Measurements from ENCODE around the gene ELMO1.
A peak's percentile ranks its signal among the peaks of the same experiment; 100 is the strongest.

ELMO1 gene

DNA sequence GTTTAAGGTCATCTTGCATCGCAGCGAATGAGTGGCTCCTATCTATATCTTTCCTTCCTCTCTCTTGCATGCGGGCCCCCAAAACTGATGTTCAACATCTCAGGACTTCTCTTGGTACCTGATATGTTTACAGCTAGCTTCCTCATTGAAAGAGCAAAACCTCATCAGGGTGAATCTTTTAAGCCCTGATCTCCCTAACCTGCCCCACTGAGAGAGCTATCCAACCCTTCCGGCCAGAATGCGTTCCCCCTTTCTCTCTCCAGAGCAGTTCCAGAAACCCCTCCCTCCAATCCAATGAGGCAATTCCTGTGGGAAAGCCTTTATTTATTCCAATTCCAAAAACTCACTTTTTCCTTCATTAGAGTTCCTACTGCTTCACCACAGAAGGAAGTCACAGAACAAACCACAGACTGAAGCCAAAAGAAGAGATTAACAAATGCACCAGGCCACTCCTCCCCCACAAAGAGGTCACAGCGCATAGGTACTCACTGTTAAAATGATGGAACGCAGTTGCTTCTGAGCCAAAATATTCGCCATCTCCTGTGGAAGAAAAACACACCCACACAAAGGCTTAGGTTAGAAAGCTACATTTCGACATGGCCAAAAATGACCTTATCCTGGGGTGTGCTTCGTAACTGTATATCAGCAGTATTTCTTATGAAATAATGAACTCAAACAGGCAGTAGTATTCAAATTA is 232.4 kb downstream of the ELMO1 start:
- no CpG with 5 or more reads among the region's 10 CpGs for WGBS (ENCODE audit: extremely low coverage, insufficient coverage, low lambda C conversion rate)

DNA sequence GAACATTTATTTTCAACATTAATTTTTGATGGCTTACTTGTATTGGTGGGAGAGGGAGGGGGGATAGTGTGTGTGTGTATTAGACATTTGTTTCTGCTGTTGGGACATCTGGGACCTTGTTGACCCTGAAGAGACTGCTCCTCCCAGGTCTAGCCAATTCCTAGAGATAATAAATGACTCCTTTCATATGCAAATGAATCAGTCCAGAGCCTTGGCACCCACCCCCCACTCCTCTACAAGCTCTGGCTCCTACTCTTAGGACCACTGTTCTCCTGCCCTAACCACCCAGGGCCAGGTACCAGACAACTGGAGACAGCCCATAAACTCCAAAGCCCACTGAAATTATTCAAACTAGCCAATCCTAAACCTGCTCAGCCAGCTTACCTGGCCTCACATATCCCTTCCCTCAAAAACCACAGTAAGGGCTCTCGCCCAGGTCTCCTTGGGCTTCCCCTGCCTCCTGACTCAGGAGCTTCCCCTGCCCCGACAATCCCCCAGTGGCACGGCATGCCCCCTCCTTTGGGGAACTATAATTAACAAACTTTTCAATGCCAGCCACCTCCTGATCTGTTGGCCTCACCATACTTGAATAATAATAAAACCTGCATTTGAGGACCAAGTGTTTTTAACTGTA is 233.3 kb downstream of the ELMO1 start:
- no peaks in the 10 kb centered on the region for H3K79me2 ChIP-seq (ENCODE audit: control insufficient read depth, insufficient read depth, low read length)
- no peak overlapping the region for H3K9ac ChIP-seq (ENCODE audit: low read length)
- no peak overlapping the region for H2BK120ac ChIP-seq (ENCODE audit: low read depth, low read length)
- no peak overlapping the region for H3K27ac ChIP-seq (ENCODE audit: low read depth, low read length)
- H3K27me3 ChIP-seq (ENCODE audit: insufficient read depth, low read length, poor library complexity), result no peaks in the 10 kb centered on the region
- H3K23ac ChIP-seq (ENCODE audit: low read length), result no peak overlapping the region
- H4K5ac ChIP-seq (ENCODE audit: low read length), result no peak overlapping the region
- no peak overlapping the region for H4K8ac ChIP-seq (ENCODE audit: low read depth, low read length)
- no peak overlapping the region for H3K4ac ChIP-seq (ENCODE audit: low read depth, low read length)
- no CpG with 5 or more reads among the region's 3 CpGs for WGBS (ENCODE audit: extremely low coverage, insufficient coverage, low lambda C conversion rate)
- no peaks in the 10 kb centered on the region for H3K79me1 ChIP-seq (ENCODE audit: low read length)
- H3K36me3 ChIP-seq (ENCODE audit: control insufficient read depth, insufficient read depth, low read length), result no peaks in the 10 kb centered on the region
- peak overlapping the region; percentile 30 for H3K56ac ChIP-seq (ENCODE audit: low read length)
- H3K4me1 ChIP-seq (ENCODE audit: control insufficient read depth, low read depth, low read length), result peaks cover 10% of the 10 kb centered on the region
- no peak overlapping the region for H3K4me3 ChIP-seq (ENCODE audit: low read length)
- H2BK5ac ChIP-seq (ENCODE audit: low read length), result no peak overlapping the region
- no peak overlapping the region for H2BK15ac ChIP-seq (replicated peaks; ENCODE audit: low read depth)
- peak; percentile 29 for DNase-seq
- no peak overlapping the region for H3K18ac ChIP-seq (ENCODE audit: low read length)
- no peak overlapping the region for H3K4me2 ChIP-seq (ENCODE audit: low read length)
- H2AK5ac ChIP-seq (ENCODE audit: low read length), result no peak overlapping the region

More for the DNA sequence above, 232.4 kb downstream of the ELMO1 start:
- H2AK5ac ChIP-seq (ENCODE audit: low read length), result no peak overlapping the region
- no peak overlapping the region for H2BK120ac ChIP-seq (ENCODE audit: low read depth, low read length)
- H3K18ac ChIP-seq (ENCODE audit: low read length), result no peak overlapping the region
- H3K4ac ChIP-seq (ENCODE audit: low read depth, low read length), result no peak overlapping the region
- H4K5ac ChIP-seq (ENCODE audit: low read length), result no peak overlapping the region
- H3K4me1 ChIP-seq (ENCODE audit: control insufficient read depth, low read depth, low read length), result peaks cover 10% of the 10 kb centered on the region
- no peak for DNase-seq
- H4K8ac ChIP-seq (ENCODE audit: low read depth, low read length), result no peak overlapping the region
- no peak overlapping the region for H3K23ac ChIP-seq (ENCODE audit: low read length)
- no peaks in the 10 kb centered on the region for H3K27me3 ChIP-seq (ENCODE audit: insufficient read depth, low read length, poor library complexity)
- H3K4me3 ChIP-seq (ENCODE audit: low read length), result no peak overlapping the region
- no peak overlapping the region for H2BK15ac ChIP-seq (replicated peaks; ENCODE audit: low read depth)
- no peak overlapping the region for H3K56ac ChIP-seq (ENCODE audit: low read length)
- H3K4me2 ChIP-seq (ENCODE audit: low read length), result no peak overlapping the region
- H2BK5ac ChIP-seq (ENCODE audit: low read length), result no peak overlapping the region
- no peak overlapping the region for H3K27ac ChIP-seq (ENCODE audit: low read depth, low read length)
- no peaks in the 10 kb centered on the region for H3K79me2 ChIP-seq (ENCODE audit: control insufficient read depth, insufficient read depth, low read length)
- H3K9ac ChIP-seq (ENCODE audit: low read length), result no peak overlapping the region
- no peaks in the 10 kb centered on the region for H3K79me1 ChIP-seq (ENCODE audit: low read length)
- H3K36me3 ChIP-seq (ENCODE audit: control insufficient read depth, insufficient read depth, low read length), result no peaks in the 10 kb centered on the region

DNA sequence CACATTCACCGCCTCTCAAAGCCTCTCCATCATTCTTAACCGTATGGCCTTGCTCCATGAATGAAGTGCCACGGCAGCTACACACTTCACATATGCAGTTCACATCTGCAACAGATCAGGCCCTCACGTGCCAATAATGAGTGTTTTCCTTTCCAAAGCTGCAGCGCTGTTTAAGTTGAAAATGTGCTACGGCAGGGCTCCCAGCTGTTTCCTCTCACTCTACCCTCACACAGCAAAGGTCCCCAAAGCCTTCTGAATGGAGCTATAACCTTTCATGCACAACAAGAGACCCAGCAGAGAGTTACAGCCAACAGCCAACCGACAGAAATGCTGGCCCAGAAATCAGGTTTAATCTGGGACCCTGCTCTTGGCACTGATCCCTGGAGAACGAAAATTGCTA is 236.1 kb downstream of the ELMO1 start:
- H3K56ac ChIP-seq (ENCODE audit: low read length), result no peak overlapping the region
- H2BK15ac ChIP-seq (replicated peaks; ENCODE audit: low read depth), result no peak overlapping the region
- no peaks in the 10 kb centered on the region for H3K27me3 ChIP-seq (ENCODE audit: insufficient read depth, low read length, poor library complexity)
- H3K9ac ChIP-seq (ENCODE audit: low read length), result no peak overlapping the region
- H3K4me2 ChIP-seq (ENCODE audit: low read length), result no peak overlapping the region
- H3K23ac ChIP-seq (ENCODE audit: low read length), result no peak overlapping the region
- H4K5ac ChIP-seq (ENCODE audit: low read length), result no peak overlapping the region
- no peak for DNase-seq
- no peak overlapping the region for H3K18ac ChIP-seq (ENCODE audit: low read length)
- no peak overlapping the region for H2BK5ac ChIP-seq (ENCODE audit: low read length)
- no peaks in the 10 kb centered on the region for H3K79me1 ChIP-seq (ENCODE audit: low read length)
- H3K36me3 ChIP-seq (ENCODE audit: control insufficient read depth, insufficient read depth, low read length), result no peaks in the 10 kb centered on the region
- H2AK5ac ChIP-seq (ENCODE audit: low read length), result no peak overlapping the region
- H3K79me2 ChIP-seq (ENCODE audit: control insufficient read depth, insufficient read depth, low read length), result no peaks in the 10 kb centered on the region
- no peak overlapping the region for H3K27ac ChIP-seq (ENCODE audit: low read depth, low read length)
- no peak overlapping the region for H3K4ac ChIP-seq (ENCODE audit: low read depth, low read length)
- H3K4me1 ChIP-seq (ENCODE audit: control insufficient read depth, low read depth, low read length), result peaks cover 10% of the 10 kb centered on the region
- no peak overlapping the region for H4K8ac ChIP-seq (ENCODE audit: low read depth, low read length)
- H3K4me3 ChIP-seq (ENCODE audit: low read length), result no peak overlapping the region
- no peak overlapping the region for H2BK120ac ChIP-seq (ENCODE audit: low read depth, low read length)
- no CpG with 5 or more reads among the region's 8 CpGs for WGBS (ENCODE audit: extremely low coverage, insufficient coverage, low lambda C conversion rate)

DNA sequence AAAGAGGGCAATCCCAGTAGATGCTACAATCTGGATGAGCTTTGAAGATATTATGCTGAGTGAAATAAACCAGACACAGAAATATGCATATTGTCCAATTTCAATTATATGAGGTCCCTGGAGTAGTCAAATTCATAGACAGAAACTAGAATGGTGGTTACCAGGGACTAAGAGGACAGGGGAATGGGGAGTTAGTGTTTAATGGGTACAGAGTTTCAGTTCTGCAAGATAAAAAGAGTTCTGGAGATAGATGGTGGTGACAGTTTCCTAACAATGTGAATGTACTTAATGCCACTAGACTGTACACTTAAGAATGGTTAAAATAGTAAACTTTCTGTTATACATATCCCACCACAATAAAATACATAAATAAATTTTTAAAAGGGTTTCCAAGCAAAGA is 236.6 kb downstream of the ELMO1 start:
- H2BK120ac ChIP-seq (ENCODE audit: low read depth, low read length), result no peak overlapping the region
- H3K9ac ChIP-seq (ENCODE audit: low read length), result no peak overlapping the region
- no peak overlapping the region for H3K4me3 ChIP-seq (ENCODE audit: low read length)
- no peak overlapping the region for H2AK5ac ChIP-seq (ENCODE audit: low read length)
- H3K18ac ChIP-seq (ENCODE audit: low read length), result no peak overlapping the region
- no peak overlapping the region for H3K23ac ChIP-seq (ENCODE audit: low read length)
- DNase-seq, result no peak
- no peak overlapping the region for H2BK5ac ChIP-seq (ENCODE audit: low read length)
- H3K27ac ChIP-seq (ENCODE audit: low read depth, low read length), result no peak overlapping the region
- H3K4ac ChIP-seq (ENCODE audit: low read depth, low read length), result no peak overlapping the region
- H3K36me3 ChIP-seq (ENCODE audit: control insufficient read depth, insufficient read depth, low read length), result no peaks in the 10 kb centered on the region
- H2BK15ac ChIP-seq (replicated peaks; ENCODE audit: low read depth), result no peak overlapping the region
- no peaks in the 10 kb centered on the region for H3K27me3 ChIP-seq (ENCODE audit: insufficient read depth, low read length, poor library complexity)
- H4K5ac ChIP-seq (ENCODE audit: low read length), result no peak overlapping the region
- H3K79me1 ChIP-seq (ENCODE audit: low read length), result no peaks in the 10 kb centered on the region
- H3K56ac ChIP-seq (ENCODE audit: low read length), result no peak overlapping the region
- no peak overlapping the region for H3K4me2 ChIP-seq (ENCODE audit: low read length)
- H3K79me2 ChIP-seq (ENCODE audit: control insufficient read depth, insufficient read depth, low read length), result no peaks in the 10 kb centered on the region
- no peak overlapping the region for H4K8ac ChIP-seq (ENCODE audit: low read depth, low read length)
- peaks cover 10% of the 10 kb centered on the region for H3K4me1 ChIP-seq (ENCODE audit: control insufficient read depth, low read depth, low read length)

DNA sequence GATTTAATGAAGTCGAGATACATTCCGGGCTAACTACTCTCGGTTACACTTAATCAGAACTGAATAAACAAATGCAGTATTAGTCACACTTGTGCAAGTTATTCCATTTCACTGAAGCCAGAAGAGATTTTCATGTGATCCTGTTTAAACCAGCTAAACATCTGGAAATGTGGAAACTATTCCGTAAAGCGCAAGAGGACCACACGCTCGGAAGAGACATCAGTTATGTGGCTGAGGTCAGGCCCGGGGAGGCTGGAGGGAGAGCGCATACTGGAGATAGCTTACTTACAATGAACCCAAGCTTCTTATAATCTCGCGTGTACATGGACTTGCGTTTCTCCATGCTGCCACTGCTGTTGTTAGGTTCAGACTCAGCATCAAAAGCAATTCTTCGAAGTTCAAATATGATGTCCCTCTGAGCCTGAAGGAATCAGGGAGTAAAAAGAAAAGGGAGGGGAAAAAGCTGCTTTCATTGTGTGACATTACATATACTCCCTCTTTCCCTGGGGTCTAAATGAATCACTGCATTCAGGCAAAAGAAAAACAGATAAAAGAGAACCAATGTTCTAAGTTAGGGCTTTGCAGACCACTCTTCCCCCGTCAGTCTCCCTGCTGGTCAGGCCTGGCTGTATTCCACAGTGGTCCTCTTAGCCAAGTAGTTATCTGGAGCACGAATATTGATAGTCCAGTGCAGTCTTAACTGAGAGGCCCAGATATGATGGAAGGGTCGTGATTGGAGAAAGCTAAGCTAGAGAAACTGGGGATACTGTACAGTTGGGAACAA is 237.4 kb downstream of the ELMO1 start:
- no peaks in the 10 kb centered on the region for H3K27me3 ChIP-seq (ENCODE audit: insufficient read depth, low read length, poor library complexity)
- no CpG with 5 or more reads among the region's 16 CpGs for WGBS (ENCODE audit: extremely low coverage, insufficient coverage, low lambda C conversion rate)
- H3K4ac ChIP-seq (ENCODE audit: low read depth, low read length), result no peak overlapping the region
- no peaks in the 10 kb centered on the region for H3K79me2 ChIP-seq (ENCODE audit: control insufficient read depth, insufficient read depth, low read length)
- H3K27ac ChIP-seq (ENCODE audit: low read depth, low read length), result no peak overlapping the region
- H2BK5ac ChIP-seq (ENCODE audit: low read length), result no peak overlapping the region
- no peak overlapping the region for H2BK120ac ChIP-seq (ENCODE audit: low read depth, low read length)
- H2BK15ac ChIP-seq (replicated peaks; ENCODE audit: low read depth), result no peak overlapping the region
- no peak overlapping the region for H3K23ac ChIP-seq (ENCODE audit: low read length)
- no peak overlapping the region for H3K4me2 ChIP-seq (ENCODE audit: low read length)
- no peak overlapping the region for H4K8ac ChIP-seq (ENCODE audit: low read depth, low read length)
- H3K79me1 ChIP-seq (ENCODE audit: low read length), result no peaks in the 10 kb centered on the region
- DNase-seq, result no peak
- no peak overlapping the region for H4K5ac ChIP-seq (ENCODE audit: low read length)
- no peak overlapping the region for H3K56ac ChIP-seq (ENCODE audit: low read length)
- no peaks in the 10 kb centered on the region for H3K36me3 ChIP-seq (ENCODE audit: control insufficient read depth, insufficient read depth, low read length)
- no peak overlapping the region for H3K9ac ChIP-seq (ENCODE audit: low read length)
- peaks cover 9% of the 10 kb centered on the region for H3K4me1 ChIP-seq (ENCODE audit: control insufficient read depth, low read depth, low read length)
- no peak overlapping the region for H3K4me3 ChIP-seq (ENCODE audit: low read length)
- H2AK5ac ChIP-seq (ENCODE audit: low read length), result no peak overlapping the region
- no peak overlapping the region for H3K18ac ChIP-seq (ENCODE audit: low read length)
